ENCODE data around the gene GABPB1. TPM values are rescaled to one million over a fixed set of nuclear protein-coding genes. Genes with fewer than 3 reads are reported as not detected.
A peak's percentile ranks its signal among the peaks of the same experiment; 100 is the strongest.

GABPB1 gene
- total and polyA plus RNA-seq, 2 of the 13 experiments (the other 11 are each of a cell fraction or from before 2014, with no cell fraction given), result 17.5 to 39.5 TPM

DNA sequence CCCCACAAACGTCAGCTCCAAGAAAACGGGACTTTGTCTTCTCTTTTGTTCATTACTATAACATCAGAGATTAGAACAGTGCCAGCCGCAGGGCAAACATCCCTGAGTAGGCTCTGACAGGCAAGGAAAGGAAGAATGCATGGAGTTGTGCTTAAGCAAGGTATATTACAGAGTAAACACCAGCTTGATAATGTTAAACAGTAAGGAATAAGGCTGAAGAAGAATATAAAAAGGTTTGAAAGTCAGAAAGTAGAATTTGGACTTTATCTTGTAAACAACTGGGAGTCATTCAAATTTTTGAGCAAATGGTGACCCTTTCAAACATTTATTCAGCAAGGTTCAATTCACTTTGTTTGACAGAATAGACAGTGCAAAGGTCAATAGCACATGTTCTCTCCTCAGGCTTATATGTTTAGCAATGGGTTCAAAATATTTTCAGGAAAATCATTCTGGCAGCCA is 11.0 kb downstream of the GABPB1 start (continued):
- peak; percentile 93 for TF ChIP-seq FOXA3 (CRISPR knock-in tag; IDR thresholded peaks at IDR 0.05)
- TF ChIP-seq MTA3 (CRISPR knock-in tag; IDR thresholded peaks at IDR 0.05), result no peak
- 0 out of 2 replicates have a peak, but pooled peaks have one; percentile 23 for TF ChIP-seq MXD4 (CRISPR knock-in tag; IDR thresholded peaks at IDR 0.05)
- peak; percentile 43; the same call in 1 of the 2 replicates for TF ChIP-seq MEIS1 (CRISPR knock-in tag; IDR thresholded peaks at IDR 0.05; ENCODE audit: borderline replicate concordance)
- peak; percentile 67 for TF ChIP-seq SIX1 (CRISPR knock-in tag; IDR thresholded peaks at IDR 0.05; ENCODE audit: borderline replicate concordance)
- TF ChIP-seq EED (CRISPR knock-in tag; IDR thresholded peaks at IDR 0.05), result no peak
- peak; percentile 50 for TF ChIP-seq NCOA2 (CRISPR knock-in tag; IDR thresholded peaks at IDR 0.05)
- TF ChIP-seq SIN3B (IDR thresholded peaks at IDR 0.05; ENCODE audit: low read length), result no peak
- peak; percentile 39; the same call in 1 of the 3 replicates for TF ChIP-seq MXI1 (IDR thresholded peaks at IDR 0.05; ENCODE audit: borderline replicate concordance, low read depth, low read length)
- peak; percentile 41; the same call in 1 of the 2 replicates for TF ChIP-seq HDAC2 (CRISPR knock-in tag; IDR thresholded peaks at IDR 0.05)
- peak; percentile 66; the same call in 1 of the 2 replicates for TF ChIP-seq NR2C2 (CRISPR knock-in tag; IDR thresholded peaks at IDR 0.05; ENCODE audit: borderline replicate concordance)
- TF ChIP-seq SP5 (CRISPR knock-in tag; IDR thresholded peaks at IDR 0.05; ENCODE audit: borderline replicate concordance, low read depth), result no peak
- peak; percentile 41; the same call in 1 of the 2 replicates for TF ChIP-seq MYPOP (CRISPR knock-in tag; IDR thresholded peaks at IDR 0.05)
- TF ChIP-seq RBM39 (IDR thresholded peaks at IDR 0.05; ENCODE audit: low read depth, low read length, poor library complexity, severe bottlenecking), result no peak
- TF ChIP-seq HOXA7 (CRISPR knock-in tag; IDR thresholded peaks at IDR 0.05), result no peak
- TF ChIP-seq, protein P1, sequence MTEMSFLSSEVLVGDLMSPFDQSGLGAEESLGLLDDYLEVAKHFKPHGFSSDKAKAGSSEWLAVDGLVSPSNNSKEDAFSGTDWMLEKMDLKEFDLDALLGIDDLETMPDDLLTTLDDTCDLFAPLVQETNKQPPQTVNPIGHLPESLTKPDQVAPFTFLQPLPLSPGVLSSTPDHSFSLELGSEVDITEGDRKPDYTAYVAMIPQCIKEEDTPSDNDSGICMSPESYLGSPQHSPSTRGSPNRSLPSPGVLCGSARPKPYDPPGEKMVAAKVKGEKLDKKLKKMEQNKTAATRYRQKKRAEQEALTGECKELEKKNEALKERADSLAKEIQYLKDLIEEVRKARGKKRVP (CRISPR knock-in tag; IDR thresholded peaks at IDR 0.05), result no peak
- TF ChIP-seq, protein P2, sequence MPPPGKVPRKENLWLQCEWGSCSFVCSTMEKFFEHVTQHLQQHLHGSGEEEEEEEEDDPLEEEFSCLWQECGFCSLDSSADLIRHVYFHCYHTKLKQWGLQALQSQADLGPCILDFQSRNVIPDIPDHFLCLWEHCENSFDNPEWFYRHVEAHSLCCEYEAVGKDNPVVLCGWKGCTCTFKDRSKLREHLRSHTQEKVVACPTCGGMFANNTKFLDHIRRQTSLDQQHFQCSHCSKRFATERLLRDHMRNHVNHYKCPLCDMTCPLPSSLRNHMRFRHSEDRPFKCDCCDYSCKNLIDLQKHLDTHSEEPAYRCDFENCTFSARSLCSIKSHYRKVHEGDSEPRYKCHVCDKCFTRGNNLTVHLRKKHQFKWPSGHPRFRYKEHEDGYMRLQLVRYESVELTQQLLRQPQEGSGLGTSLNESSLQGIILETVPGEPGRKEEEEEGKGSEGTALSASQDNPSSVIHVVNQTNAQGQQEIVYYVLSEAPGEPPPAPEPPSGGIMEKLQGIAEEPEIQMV (CRISPR knock-in tag; IDR thresholded peaks at IDR 0.05; ENCODE audit: low read depth), result no peak
- TF ChIP-seq RCOR2 (CRISPR knock-in tag; IDR thresholded peaks at IDR 0.05), result peak; percentile 63; the same call in 1 of the 2 replicates
- TF ChIP-seq ZMYM3 (CRISPR knock-in tag; IDR thresholded peaks at IDR 0.05), result 0 out of 2 replicates have a peak, but pooled peaks have one; percentile 60
- TF ChIP-seq ZSCAN9 (CRISPR knock-in tag; IDR thresholded peaks at IDR 0.05; ENCODE audit: borderline replicate concordance), result 0 out of 2 replicates have a peak, but pooled peaks have one; percentile 46
- TF ChIP-seq, protein P3, sequence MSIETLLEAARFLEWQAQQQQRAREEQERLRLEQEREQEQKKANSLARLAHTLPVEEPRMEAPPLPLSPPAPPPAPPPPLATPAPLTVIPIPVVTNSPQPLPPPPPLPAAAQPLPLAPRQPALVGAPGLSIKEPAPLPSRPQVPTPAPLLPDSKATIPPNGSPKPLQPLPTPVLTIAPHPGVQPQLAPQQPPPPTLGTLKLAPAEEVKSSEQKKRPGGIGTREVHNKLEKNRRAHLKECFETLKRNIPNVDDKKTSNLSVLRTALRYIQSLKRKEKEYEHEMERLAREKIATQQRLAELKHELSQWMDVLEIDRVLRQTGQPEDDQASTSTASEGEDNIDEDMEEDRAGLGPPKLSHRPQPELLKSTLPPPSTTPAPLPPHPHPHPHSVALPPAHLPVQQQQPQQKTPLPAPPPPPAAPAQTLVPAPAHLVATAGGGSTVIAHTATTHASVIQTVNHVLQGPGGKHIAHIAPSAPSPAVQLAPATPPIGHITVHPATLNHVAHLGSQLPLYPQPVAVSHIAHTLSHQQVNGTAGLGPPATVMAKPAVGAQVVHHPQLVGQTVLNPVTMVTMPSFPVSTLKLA (IDR thresholded peaks at IDR 0.05), result peak; percentile 21; the same call in 1 of the 2 replicates

All from HepG2 (cell line).